IPS-20b (cell line): ENCODE measurements around the gene HBE1.
"Not testable (repeated sequence)": the region's sequence is repeated elsewhere in the genome, so short reads cannot be mapped to it uniquely, and the experiment has no call there.

Experiments
- H3K27ac ChIP-seq: one replicate; pipeline ENCODE4 v1.5.1; 2013; ENCODE audit warnings: low read length
- H3K27me3 ChIP-seq: 2 replicates; pipeline ENCODE4 v1.6.1; 2013; ENCODE audit warnings: mild to moderate bottlenecking, low read length, inconsistent platforms; ENCODE audit not compliant: insufficient read depth
- H3K36me3 ChIP-seq: 2 replicates; pipeline ENCODE4 v1.6.1; 2013; ENCODE audit warnings: low read depth, mild to moderate bottlenecking, inconsistent platforms, low read length, moderate library complexity; ENCODE audit not compliant: insufficient read depth
- H3K4me1 ChIP-seq: 2 replicates; pipeline ENCODE4 v1.6.1; 2013; ENCODE audit warnings: mild to moderate bottlenecking, control low read depth, inconsistent platforms, low read length, moderate library complexity; ENCODE audit not compliant: insufficient read depth
- H3K4me3 ChIP-seq: 2 replicates; pipeline ENCODE4 v1.5.1; 2013; ENCODE audit warnings: mild to moderate bottlenecking, low read length, inconsistent platforms
- H3K9ac ChIP-seq: 2 replicates; pipeline ENCODE4 v1.6.1; 2013; ENCODE audit warnings: low read depth, mild to moderate bottlenecking, inconsistent platforms, low read length, moderate library complexity
- H3K9me3 ChIP-seq: 2 replicates; pipeline ENCODE4 v1.6.1; 2013; ENCODE audit warnings: mild to moderate bottlenecking, low read depth, low read length, inconsistent platforms; ENCODE audit not compliant: insufficient read depth

The HBE1 gene

GRCh38 chr11:5250543-5251204 is 19.1 kb downstream of the HBE1 start:
- Histone ChIP-seq H3K9me3 (no peaks in the 10 kb centered on the region), H3K4me3 (no peak overlapping the region), H3K27ac (no peak overlapping the region), H3K4me1 (no peaks in the 10 kb centered on the region), H3K27me3 (no peaks in the 10 kb centered on the region), H3K36me3 (no peaks in the 10 kb centered on the region), H3K9ac (no peak overlapping the region)

GRCh38 chr11:5249807-5250396 is 19.8 kb downstream of the HBE1 start, which contains the start of gene HBG1:
Gene HBG1, minus strand, starts transcription at chr11:5249857. Its CDS starts 53 bp downstream, at chr11:5249804.
- H3K4me1 ChIP-seq, H3K27me3 ChIP-seq, H3K9ac ChIP-seq, H3K36me3 ChIP-seq, H3K4me3 ChIP-seq, H3K9me3 ChIP-seq, H3K27ac ChIP-seq: not testable (repeated sequence)

DNA sequence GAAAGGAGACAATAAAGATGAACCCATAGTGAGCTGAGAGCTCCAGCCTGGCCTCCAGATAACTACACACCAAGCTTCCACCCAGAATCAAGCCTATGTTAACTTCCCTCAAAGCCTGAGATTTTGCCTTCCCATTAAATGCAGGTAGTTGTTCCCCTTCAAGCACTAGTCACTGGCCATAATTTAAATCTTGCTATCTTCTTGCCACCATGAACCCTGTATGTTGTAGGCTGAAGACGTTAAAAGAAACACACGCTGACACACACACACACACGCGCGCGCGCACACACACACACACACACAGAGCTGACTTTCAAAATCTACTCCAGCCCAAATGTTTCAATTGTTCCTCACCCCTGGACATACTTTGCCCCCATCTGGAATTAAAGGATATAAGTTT is 21.2 kb downstream of the HBE1 start:
- not testable (repeated sequence) for H3K9ac ChIP-seq, H3K4me3 ChIP-seq, H3K27me3 ChIP-seq, H3K4me1 ChIP-seq, H3K27ac ChIP-seq, H3K9me3 ChIP-seq, H3K36me3 ChIP-seq

DNA sequence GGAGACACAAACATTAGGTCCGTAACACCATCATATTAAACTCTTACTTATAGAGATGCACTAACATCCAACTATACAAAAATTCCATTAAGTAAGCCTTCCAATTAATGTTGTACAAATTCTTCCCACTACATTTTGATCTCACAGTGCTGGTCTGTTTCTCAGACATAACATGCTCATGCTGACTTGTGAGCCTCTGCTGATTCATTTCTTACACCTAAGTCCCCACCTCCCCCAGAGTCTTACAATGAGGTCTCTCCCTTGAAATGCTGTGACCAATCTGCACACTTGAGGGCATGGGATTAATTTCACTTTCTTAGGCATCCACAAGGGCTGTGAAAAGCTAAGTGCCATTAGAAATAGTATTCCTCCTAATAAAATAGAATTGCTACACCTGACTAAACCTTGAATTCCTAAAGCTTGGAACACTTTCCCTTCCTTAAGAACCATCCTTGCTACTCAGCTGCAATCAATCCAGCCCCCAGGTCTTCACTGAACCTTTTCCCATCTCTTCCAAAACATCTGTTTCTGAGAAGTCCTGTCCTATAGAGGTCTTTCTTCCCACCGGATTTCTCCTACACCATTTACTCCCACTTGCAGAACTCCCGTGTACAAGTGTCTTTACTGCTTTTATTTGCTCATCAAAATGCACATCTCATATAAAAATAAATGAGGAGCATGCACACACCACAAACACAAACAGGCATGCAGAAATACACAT is 22.1 kb downstream of the HBE1 start:
- Histone ChIP-seq H3K9ac (no peak overlapping the region), H3K36me3 (no peaks in the 10 kb centered on the region), H3K27ac (no peak overlapping the region), H3K4me3 (no peak overlapping the region), H3K27me3 (no peaks in the 10 kb centered on the region), H3K4me1 (no peaks in the 10 kb centered on the region), H3K9me3 (no peaks in the 10 kb centered on the region)

- H3K9ac ChIP-seq, result no peak overlapping the region
- no peak overlapping the region for H3K27ac ChIP-seq
- H3K9me3 ChIP-seq, result no peaks in the 10 kb centered on the region
Measured at GRCh38 chr11:5246772-5247471, 22.8 kb downstream of the HBE1 start.

DNA sequence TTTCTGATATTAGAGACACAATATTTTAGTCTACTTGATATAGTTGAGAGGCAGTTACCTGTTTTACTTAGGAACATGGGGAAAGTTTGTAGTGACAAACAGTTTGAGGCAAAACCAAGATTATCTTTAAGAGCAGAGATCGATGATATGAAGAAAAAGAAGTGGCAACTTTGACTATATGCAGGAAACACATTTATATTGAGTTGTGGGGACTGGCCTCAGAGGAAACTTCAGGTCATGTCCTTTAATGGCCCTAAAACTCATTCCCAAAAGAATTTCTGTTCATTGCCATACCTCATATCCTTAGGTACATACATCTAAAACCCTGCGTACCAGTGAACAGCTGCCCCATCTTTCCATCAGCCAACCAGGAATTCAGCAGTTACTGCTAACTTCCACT is 24.6 kb downstream of the HBE1 start:
- H3K36me3 ChIP-seq, result no peaks in the 10 kb centered on the region
- no peaks in the 10 kb centered on the region for H3K27me3 ChIP-seq
- H3K9me3 ChIP-seq, result no peaks in the 10 kb centered on the region
- H3K9ac ChIP-seq, result no peak overlapping the region
- H3K27ac ChIP-seq, result no peak overlapping the region
- no peaks in the 10 kb centered on the region for H3K4me1 ChIP-seq
- H3K4me3 ChIP-seq, result no peak overlapping the region

More at GRCh38 chr11:5246772-5247471, 22.8 kb downstream of the HBE1 start:
- Histone ChIP-seq H3K4me3 (no peak overlapping the region), H3K27me3 (no peaks in the 10 kb centered on the region), H3K36me3 (no peaks in the 10 kb centered on the region), H3K4me1 (no peaks in the 10 kb centered on the region)

DNA sequence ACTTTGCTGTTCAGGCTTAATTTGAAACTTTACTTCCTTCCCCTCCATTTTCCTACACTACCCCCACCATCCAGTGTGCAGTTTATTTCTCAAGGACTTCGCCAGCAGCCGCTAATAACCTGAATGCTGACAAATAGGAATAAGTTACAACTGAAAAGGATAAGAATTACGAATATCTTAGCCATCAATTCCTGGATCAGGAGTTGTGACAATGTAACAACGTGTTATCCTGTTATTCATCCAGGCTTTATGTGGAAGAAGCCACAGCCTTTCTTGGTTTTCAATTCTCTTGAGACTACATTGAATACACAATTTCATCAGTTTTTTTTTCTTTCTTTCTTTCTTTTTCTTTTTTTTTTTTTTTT is 25.9 kb downstream of the HBE1 start:
- H3K4me1 ChIP-seq, result no peaks in the 10 kb centered on the region
- H3K9ac ChIP-seq, result no peak overlapping the region
- no peak overlapping the region for H3K27ac ChIP-seq
- H3K9me3 ChIP-seq, result no peaks in the 10 kb centered on the region
- H3K36me3 ChIP-seq, result no peaks in the 10 kb centered on the region
- no peaks in the 10 kb centered on the region for H3K27me3 ChIP-seq
- no peak overlapping the region for H3K4me3 ChIP-seq

DNA sequence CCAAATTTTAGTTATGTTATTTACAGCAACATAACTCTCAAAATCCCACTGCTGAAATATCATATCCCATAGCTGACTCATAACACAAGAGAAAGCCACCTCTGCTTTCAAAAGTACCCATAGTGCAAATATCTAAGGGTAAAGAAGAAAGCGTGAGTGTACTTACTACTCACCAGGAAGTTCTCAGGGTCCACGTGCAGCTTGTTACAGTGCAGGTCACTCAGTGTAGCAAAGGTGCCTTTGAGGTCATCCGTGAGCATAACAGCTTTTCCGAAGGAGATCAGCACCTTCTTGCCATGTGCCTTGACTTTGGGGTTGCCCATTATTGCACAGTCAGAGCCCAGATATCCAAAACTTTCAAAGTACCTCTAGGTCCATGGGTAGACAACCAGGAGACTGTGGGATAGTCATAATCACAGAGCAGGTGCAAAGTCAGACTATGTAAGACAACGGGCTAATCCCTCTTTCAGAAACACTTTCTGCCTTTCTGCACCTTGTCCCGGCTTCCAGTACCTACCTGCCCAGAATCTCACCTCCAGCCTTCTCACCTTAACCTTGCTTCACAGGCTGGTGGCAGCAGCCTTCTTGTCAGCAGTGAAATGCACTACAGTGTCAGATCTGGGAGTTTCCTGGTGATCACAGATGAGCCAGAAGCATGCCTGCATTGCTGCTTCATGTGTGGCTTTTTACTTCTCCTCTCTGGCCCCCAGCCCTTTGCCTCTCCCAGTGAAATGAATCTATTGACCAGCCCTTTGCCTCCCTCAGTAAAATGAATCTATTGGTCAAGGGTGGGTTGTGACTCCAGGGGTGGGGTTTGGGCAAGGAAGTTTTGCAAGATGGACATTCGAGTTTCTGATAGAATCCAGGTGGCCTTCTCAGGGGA is 26.6 kb downstream of the HBE1 start:
- Histone ChIP-seq H3K27me3 (no peaks in the 10 kb centered on the region), H3K27ac (no peak overlapping the region), H3K4me1 (no peaks in the 10 kb centered on the region), H3K4me3 (no peak overlapping the region), H3K9ac (no peak overlapping the region), H3K9me3 (no peaks in the 10 kb centered on the region), H3K36me3 (no peaks in the 10 kb centered on the region)

- Histone ChIP-seq H3K27ac (no peak overlapping the region), H3K4me3 (no peak overlapping the region), H3K9me3 (no peaks in the 10 kb centered on the region), H3K27me3 (no peaks in the 10 kb centered on the region), H3K4me1 (no peaks in the 10 kb centered on the region), H3K9ac (no peak overlapping the region), H3K36me3 (no peaks in the 10 kb centered on the region)
Measured at GRCh38 chr11:5242208-5242607, 27.5 kb downstream of the HBE1 start.

DNA sequence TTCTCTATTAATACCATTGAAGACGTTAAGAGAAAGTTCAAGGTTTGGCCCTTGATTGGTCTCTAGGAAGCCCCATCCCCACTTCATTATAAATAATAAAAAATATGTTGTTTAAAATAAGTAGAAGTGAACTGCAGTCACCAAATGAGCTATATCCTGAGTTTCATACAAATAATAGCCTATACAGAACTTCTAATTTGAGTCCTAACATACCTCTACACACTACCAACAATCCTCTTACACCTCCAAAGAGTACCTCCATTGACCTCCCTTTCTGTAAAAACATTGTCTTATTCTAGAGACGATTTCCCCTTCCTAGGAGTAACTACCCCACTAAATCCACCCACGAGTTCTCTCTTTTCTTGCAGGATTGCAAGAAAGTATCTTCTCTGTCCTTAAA is 28.3 kb downstream of the HBE1 start:
- H3K27ac ChIP-seq, result no peak overlapping the region
- no peaks in the 10 kb centered on the region for H3K27me3 ChIP-seq
- H3K4me3 ChIP-seq, result no peak overlapping the region

GRCh38 chr11:5240458-5240857 is 29.3 kb downstream of the HBE1 start:
- no peak overlapping the region for H3K4me3 ChIP-seq
- no peaks in the 10 kb centered on the region for H3K36me3 ChIP-seq
- H3K9me3 ChIP-seq, result no peaks in the 10 kb centered on the region
- no peak overlapping the region for H3K9ac ChIP-seq
- H3K27ac ChIP-seq, result no peak overlapping the region
- H3K27me3 ChIP-seq, result no peaks in the 10 kb centered on the region
- no peaks in the 10 kb centered on the region for H3K4me1 ChIP-seq

More for the DNA sequence above, 28.3 kb downstream of the HBE1 start:
- Histone ChIP-seq H3K4me1 (no peaks in the 10 kb centered on the region), H3K36me3 (no peaks in the 10 kb centered on the region), H3K9me3 (no peaks in the 10 kb centered on the region), H3K9ac (no peak overlapping the region)
